GM06990 (cell line): ENCODE results near the gene HS6ST1.

Experiments used
- DNase-seq: peaks from one replicate; pipeline ENCODE4 v3.0.0-alpha.2; 2011; ENCODE audit not compliant: insufficient read length; ENCODE audit errors: extremely low read depth
- H3K27me3 ChIP-seq: replicated peaks from 2 replicates; pipeline ENCODE4 v1.6.0; 2011; ENCODE audit warnings: low read length; ENCODE audit not compliant: control insufficient read depth, insufficient read depth
- H3K36me3 ChIP-seq: 2 replicates; pipeline ENCODE4 v1.5.1; 2011; ENCODE audit warnings: low read length; ENCODE audit not compliant: control insufficient read depth, insufficient read depth
- H3K4me3 ChIP-seq: replicated peaks from 2 replicates; pipeline ENCODE4 v1.5.1; 2011; ENCODE audit warnings: low read depth, mild to moderate bottlenecking, control low read depth, low read length
- CTCF ChIP-seq: IDR thresholded peaks from 2 replicates; pipeline ENCODE4 v1.5.1; 2011; ENCODE audit warnings: low read length, control low read depth, mild to moderate bottlenecking, inconsistent platforms; ENCODE audit not compliant: insufficient read depth, poor library complexity, severe bottlenecking

Gene HS6ST1

GRCh38 chr2:128250229-128251025, 68.2 kb downstream of the HS6ST1 start:
- H3K4me3 ChIP-seq, result no peak overlapping the region
- no peaks in the 10 kb centered on the region for H3K27me3 ChIP-seq
- no peak for DNase-seq
- no peaks in the 10 kb centered on the region for H3K36me3 ChIP-seq
- no peak for TF ChIP-seq CTCF

- no peak for DNase-seq
- Histone ChIP-seq H3K27me3 (no peaks in the 10 kb centered on the region), H3K36me3 (no peaks in the 10 kb centered on the region), H3K4me3 (no peak overlapping the region)
- no peak for TF ChIP-seq CTCF
Measured at GRCh38 chr2:128249555-128249954, 69.1 kb downstream of the HS6ST1 start.

- no peak for DNase-seq
- no peaks in the 10 kb centered on the region for H3K36me3 ChIP-seq
- H3K4me3 ChIP-seq, result no peak overlapping the region
- no peaks in the 10 kb centered on the region for H3K27me3 ChIP-seq
- TF ChIP-seq CTCF, result no peak
Measured at GRCh38 chr2:128245813-128246212, 72.9 kb downstream of the HS6ST1 start.

- no peak overlapping the region for H3K4me3 ChIP-seq
- no peaks in the 10 kb centered on the region; the same call in 1 of the 2 replicates for H3K27me3 ChIP-seq
- TF ChIP-seq CTCF, result no peak
- H3K36me3 ChIP-seq, result no peaks in the 10 kb centered on the region
- DNase-seq, result no peak
Measured at GRCh38 chr2:128241896-128242295, 76.8 kb downstream of the HS6ST1 start.

- no peak for DNase-seq
- H3K27me3 ChIP-seq, result no peaks in the 10 kb centered on the region; the same call in 1 of the 2 replicates
- H3K4me3 ChIP-seq, result no peak overlapping the region
Measured at GRCh38 chr2:128237911-128238697, 80.6 kb downstream of the HS6ST1 start.

More at GRCh38 chr2:128237911-128238697, 80.6 kb downstream of the HS6ST1 start:
- no peaks in the 10 kb centered on the region for H3K36me3 ChIP-seq
- TF ChIP-seq CTCF, result no peak
